Activated CD8-positive, alpha-beta memory T cell treated with anti-CD3 and anti-CD28 coated beads, Interleukin-2, amount 50 U/mL, for 24 hours (primary cell): Measurements from ENCODE around the gene OR4K5.
"Not testable (repeated sequence)": the region's sequence is repeated elsewhere in the genome, so short reads cannot be mapped to it uniquely, and the experiment has no call there.

Source experiments
- DNase-seq: peaks from one replicate; pipeline ENCODE4 v3.0.0-alpha.2; 2020; ENCODE audit errors: extremely low read depth

Gene OR4K5

GRCh38 chr14:19920021-19920657, at the start of gene OR4K5:
TSS of gene OR4K5 (plus strand) at chr14:19920607. CDS start at chr14:19920607, 0 bp downstream.
- no peak for DNase-seq

GRCh38 chr14:19873178-19873577, 47.2 kb upstream of the OR4K5 start:
- no peak for DNase-seq

DNA sequence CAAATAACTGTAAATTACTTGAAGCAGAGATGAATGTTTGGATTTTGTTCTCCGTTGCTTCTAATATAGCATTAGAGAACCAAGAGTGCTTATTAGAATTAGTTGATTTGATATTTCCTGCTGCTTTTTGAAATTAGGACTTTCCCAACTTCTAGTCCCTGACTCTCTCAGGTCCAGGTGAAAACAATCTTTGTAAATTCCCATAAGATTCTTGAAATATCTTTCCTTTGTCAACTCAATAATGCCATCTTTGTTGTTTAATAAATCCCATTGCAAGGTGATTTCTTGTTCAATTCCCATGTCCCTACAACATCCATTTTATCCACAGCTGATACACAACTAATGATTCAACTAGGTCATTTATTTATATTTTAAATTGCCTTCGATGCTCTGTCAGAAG, 45.6 kb upstream of the OR4K5 start, which contains the start of gene OR4K2:
Gene OR4K2, plus strand, starts transcription at position 301 of the 400 bp plus-strand sequence. CDS start 1,126 bp downstream, outside the sequence.
- no peak for DNase-seq

- no peak for DNase-seq
Observed at GRCh38 chr14:19878029-19878642, 42.3 kb upstream of the OR4K5 start.

DNA sequence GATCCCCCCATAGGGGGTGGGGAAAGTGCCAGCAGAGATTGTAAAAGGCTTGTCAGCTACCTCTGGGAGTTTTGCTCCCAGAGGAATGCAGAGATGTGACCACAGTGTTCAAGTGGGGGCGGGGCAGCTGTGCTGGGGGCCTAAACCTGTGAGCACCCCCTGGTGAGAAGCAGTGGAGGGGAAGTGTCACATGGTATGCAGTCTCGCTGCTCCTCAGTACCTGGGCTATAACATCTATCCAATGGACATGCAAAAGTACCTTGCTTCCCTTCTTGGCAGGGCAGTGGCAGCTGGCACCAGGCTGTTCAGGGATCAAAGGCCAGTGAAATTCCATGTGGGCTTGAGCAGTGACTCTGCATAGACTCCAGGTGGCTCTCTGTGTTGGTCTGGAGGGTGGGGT, 25.1 kb upstream of the OR4K5 start:
- DNase-seq = no peak

- no peak for DNase-seq
Observed at GRCh38 chr14:19900999-19901398, 19.4 kb upstream of the OR4K5 start.

- no peak for DNase-seq
Observed at GRCh38 chr14:19902409-19902808, 18.0 kb upstream of the OR4K5 start.

DNA sequence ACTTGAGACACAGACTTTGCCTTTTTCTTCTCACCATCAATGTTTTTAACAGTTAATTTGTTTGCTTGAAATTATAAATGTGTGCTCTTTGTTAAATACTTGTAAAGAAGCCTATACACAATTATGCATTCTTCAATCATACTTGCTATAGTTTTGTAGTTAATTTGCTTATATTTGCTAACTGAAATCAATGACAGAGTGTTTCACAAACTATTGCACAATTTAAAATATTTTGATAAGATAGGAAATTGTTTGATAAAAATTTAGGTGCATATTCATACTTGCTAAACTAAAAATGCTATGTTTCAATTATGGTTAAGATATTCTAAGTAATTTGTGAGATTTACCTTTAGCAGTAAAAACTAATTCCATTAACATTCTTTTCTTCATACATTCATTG, 13.7 kb upstream of the OR4K5 start:
- no peak for DNase-seq

DNA sequence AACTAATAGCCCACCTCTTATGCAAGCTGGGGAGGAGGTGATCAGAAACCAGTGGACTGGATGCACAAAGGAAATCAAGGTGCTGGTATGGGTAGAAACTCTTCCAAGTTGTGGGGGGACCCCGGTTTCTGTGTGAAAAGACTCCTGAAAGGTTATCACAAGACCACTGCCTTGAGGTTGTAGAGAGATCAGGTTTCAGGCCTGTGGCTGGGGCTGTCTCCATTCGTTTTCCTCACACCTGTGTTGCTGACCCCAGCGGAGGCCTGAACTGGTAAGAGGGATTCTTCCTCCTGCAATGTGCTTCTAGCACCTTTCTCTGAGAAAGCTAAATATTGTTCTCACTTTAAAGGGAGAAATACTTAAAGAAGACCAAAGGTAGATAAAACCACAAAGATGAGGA, 9.3 kb upstream of the OR4K5 start:
- DNase-seq = no peak

DNA sequence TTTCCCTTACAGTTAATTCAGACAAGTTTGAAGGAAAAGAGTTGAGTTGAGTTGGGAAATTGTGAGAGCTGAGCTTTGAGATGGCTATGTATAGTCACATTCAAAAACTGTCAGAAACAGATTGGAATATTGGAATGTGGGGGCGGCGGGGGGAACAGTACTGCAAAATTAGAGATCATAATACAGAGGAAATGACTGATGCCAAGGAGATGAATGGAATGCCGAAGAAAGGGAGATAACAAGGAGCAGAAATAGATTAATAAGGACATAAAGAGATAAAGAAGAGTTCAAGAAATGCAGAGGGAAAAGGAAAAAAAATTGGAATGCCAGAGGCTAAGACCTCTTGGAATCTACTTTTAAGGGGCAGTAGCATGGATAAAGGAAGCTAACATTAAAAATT, 3.2 kb upstream of the OR4K5 start:
- no peak for DNase-seq

DNA sequence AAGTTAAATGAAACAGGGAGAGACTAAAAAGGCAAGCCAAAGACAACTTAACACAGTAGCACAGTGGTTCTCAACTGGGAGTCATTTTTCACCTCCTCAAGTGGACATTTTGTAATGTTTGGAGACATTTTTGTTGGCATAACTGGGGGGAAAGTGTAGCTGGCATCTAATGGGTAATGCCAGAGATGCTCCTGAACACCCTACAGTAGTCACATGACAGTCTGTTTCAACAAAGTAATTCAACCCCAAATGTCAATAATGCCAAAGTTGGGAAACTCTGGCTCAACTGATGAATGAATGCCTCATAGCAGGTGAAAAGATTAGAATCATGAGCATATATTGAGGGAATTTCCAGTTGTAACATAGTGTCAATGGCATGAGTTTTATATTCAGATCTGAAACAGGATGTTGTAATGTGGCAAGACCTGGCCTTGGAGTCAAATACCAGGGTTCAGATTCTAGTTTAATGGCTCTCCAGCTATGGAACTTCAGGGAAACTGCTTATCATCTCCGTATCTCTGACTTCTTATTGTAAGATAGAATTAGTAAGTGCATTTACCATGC, 2.4 kb upstream of the OR4K5 start:
- no peak for DNase-seq

DNA sequence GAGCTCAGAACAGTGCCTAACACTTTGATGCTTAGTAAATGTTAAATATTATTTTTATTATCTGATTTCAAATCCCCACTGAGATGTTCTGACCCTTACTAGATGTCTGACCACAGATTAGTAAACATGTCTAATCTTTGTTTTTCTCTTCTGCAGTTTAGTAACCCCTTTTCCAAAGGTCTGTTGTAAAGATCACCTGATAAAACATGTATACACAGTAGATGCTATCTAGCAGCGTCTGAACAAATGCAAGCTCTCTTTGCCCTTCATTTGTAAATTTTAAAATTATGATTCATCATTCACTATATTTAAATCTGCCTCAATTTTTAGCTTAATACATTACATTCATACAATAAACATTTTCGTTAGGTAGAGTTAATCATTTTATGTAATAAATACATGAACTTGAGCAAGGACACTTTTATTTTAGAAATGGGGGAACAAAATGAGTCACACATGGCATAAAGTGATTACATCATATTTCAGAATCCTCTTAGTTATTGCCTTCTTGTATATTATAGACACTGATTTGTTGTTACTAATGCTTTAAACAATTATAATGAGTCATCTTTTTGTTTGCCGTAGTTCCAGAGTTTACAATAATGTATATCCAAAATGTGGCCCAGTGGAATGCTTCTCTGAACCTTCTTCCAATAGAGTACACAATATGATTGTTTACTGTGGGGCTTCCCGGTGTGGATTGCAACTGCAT, 1.7 kb upstream of the OR4K5 start:
- DNase-seq = no peak

GRCh38 chr14:19930617-19931016, 10.2 kb downstream of the OR4K5 start, which contains the start of gene OR4K1:
TSS of gene OR4K1 (plus strand) at chr14:19930917. CDS start at chr14:19935667, 4,750 bp downstream.
- no peak for DNase-seq

DNA sequence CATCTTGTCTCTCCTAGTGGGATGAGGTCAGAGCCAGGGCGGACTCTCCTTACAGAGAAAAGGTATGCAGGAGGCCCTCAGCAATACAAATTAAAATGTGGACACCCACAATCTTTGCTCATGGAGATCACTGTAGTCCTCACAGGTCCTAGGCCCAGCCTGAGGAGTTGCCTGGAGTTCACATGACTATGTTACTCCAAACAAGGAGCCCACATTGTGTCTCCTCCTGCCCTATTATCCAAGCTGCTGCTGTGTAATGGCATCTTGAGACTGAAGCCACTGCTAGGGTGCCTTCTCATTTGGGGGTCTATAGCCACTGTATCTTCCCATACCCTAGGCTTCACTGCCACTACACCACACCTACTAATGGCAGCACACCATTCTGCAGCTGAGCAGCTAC, 21.3 kb downstream of the OR4K5 start:
- DNase-seq = no peak

GRCh38 chr14:19947413-19948090, 27.1 kb downstream of the OR4K5 start:
- no peak for DNase-seq

GRCh38 chr14:19949218-19949617, 28.8 kb downstream of the OR4K5 start:
- DNase-seq = no peak

DNA sequence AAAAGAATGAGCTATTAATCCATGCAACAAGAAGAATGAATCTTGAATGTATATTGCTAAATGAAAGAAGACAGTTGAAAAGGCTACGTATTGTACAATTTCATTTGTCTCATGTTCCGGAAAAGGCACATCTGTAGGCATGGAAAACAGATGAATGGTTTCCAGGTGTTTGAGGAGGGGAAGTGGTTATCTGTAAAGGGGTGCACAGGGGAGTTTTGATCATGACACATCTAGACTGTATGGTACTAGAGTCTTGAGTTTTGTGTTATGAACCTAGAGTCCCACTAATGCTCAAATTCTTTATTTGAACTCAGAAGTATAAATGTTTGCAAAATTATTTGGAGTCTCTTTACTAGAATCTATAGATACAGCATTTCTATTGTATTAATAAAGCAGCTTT, 49.3 kb downstream of the OR4K5 start:
- not testable (repeated sequence) for DNase-seq
